SU-DHL-6 (cell line): Measurements from ENCODE around the gene PIF1.

Source experiments
- H2AFZ ChIP-seq: fragments of 200-600 bp; sonication (generic); 2 replicates; pipeline ENCODE4 v1.6.1; 2014; ENCODE audit warnings: low read depth, mild to moderate bottlenecking, moderate library complexity, mixed read lengths, antibody characterized with exemption, low read length; ENCODE audit not compliant: severe bottlenecking
- H3F3A ChIP-seq: fragments of 200-600 bp; shearing (Covaris generic); 2 replicates; pipeline ENCODE4 v1.6.0; 2016; ENCODE audit warnings: antibody characterized with exemption, mild to moderate bottlenecking; ENCODE audit not compliant: insufficient read depth
- H3K27ac ChIP-seq: fragments of 200-600 bp; sonication (generic); 2 replicates; pipeline ENCODE4 v1.5.1; 2016; ENCODE audit warnings: low read depth, mild to moderate bottlenecking, low read length, moderate library complexity, mixed read lengths
- H3K27me3 ChIP-seq: fragments of 200-600 bp; sonication (generic), shearing (Covaris generic); 2 replicates; pipeline ENCODE4 v1.6.0; 2014; ENCODE audit warnings: mild to moderate bottlenecking, low read length
- H3K36me3 ChIP-seq: fragments of 200-600 bp; sonication (generic); 2 replicates; pipeline ENCODE4 v1.6.1; 2014; ENCODE audit warnings: mild to moderate bottlenecking, low read length, mixed read lengths
- H3K4me2 ChIP-seq: fragments of 300-600, 200-600 bp; shearing (Covaris generic), sonication (generic); 2 replicates; pipeline ENCODE4 v1.6.0; 2014; ENCODE audit warnings: low read length, low read depth, mild to moderate bottlenecking; ENCODE audit not compliant: poor library complexity, severe bottlenecking
- H3K4me3 ChIP-seq: fragments of 200-600 bp; sonication (generic); 2 replicates; pipeline ENCODE4 v1.5.1; 2014; ENCODE audit warnings: antibody characterized with exemption, low read length, mild to moderate bottlenecking, mixed read lengths; ENCODE audit not compliant: insufficient read depth, poor library complexity, severe bottlenecking
- H3K79me2 ChIP-seq: fragments of 200-600 bp; sonication (generic); 2 replicates; pipeline ENCODE4 v1.6.1; 2014; ENCODE audit warnings: mild to moderate bottlenecking, low read length, moderate library complexity; ENCODE audit not compliant: insufficient read depth
- H3K9ac ChIP-seq: fragments of 200-600 bp; sonication (generic); 2 replicates; pipeline ENCODE4 v1.7.0; 2014; ENCODE audit warnings: mild to moderate bottlenecking, low read length
- H3K9me2 ChIP-seq: fragments of 200-600 bp; sonication (generic); replicated peaks from 2 replicates; pipeline ENCODE4 v1.6.1; 2014; ENCODE audit warnings: low read length; ENCODE audit not compliant: insufficient read depth
- H3K9me3 ChIP-seq: fragments of 200-600 bp; sonication (generic); 2 replicates; pipeline ENCODE4 v1.6.1; 2014; ENCODE audit warnings: low read length, mixed read lengths; ENCODE audit not compliant: insufficient read depth
- H4K20me1 ChIP-seq: fragments of 200-600 bp; sonication (generic); 2 replicates; pipeline ENCODE4 v1.6.1; 2014; ENCODE audit warnings: low read depth, mild to moderate bottlenecking, antibody characterized with exemption, low read length, moderate library complexity, mixed read lengths
- CTCF ChIP-seq: fragments of 200-600 bp; sonication (generic); IDR thresholded peaks from one replicate; pipeline ENCODE4 v1.5.1; 2017; ENCODE audit warnings: antibody characterized with exemption, mild to moderate bottlenecking, low read length, moderate library complexity; ENCODE audit not compliant: insufficient read depth, poor library complexity, severe bottlenecking
- EZH2phosphoT487 ChIP-seq: fragments of 200-600 bp; sonication (generic), shearing (Covaris generic); conservative IDR thresholded peaks from 2 replicates; pipeline ENCODE4 v1.6.1; 2018; ENCODE audit warnings: mild to moderate bottlenecking, antibody characterized with exemption, low read length, moderate library complexity, mixed read lengths

Gene PIF1

GRCh38 chr15:64843991-64844390 is 18.5 kb upstream of the PIF1 start:
- Histone ChIP-seq H3K9ac (no peak overlapping the region), H3K9me3 (no peaks in the 10 kb centered on the region), H4K20me1 (no peaks in the 10 kb centered on the region), H3K36me3 (no peaks in the 10 kb centered on the region), H2AFZ (no peak overlapping the region), H3K79me2 (peaks cover 23% of the 10 kb centered on the region), H3K27ac (no peak overlapping the region), H3K4me2 (no peak overlapping the region), H3K27me3 (no peaks in the 10 kb centered on the region), H3F3A (peaks cover 10% of the 10 kb centered on the region; the same call in 1 of the 2 replicates), H3K4me3 (no peak overlapping the region), H3K9me2 (no peaks in the 10 kb centered on the region)
- TF ChIP-seq EZH2phosphoT487 (no peak), CTCF (no peak)

GRCh38 chr15:64842986-64843561 is 17.6 kb upstream of the PIF1 start:
- Histone ChIP-seq H3K4me3 (peak overlapping the region; percentile 94), H3F3A (peaks cover 10% of the 10 kb centered on the region; the same call in 1 of the 2 replicates), H4K20me1 (no peaks in the 10 kb centered on the region), H2AFZ (no peak overlapping the region), H3K9me3 (no peaks in the 10 kb centered on the region), H3K27me3 (no peaks in the 10 kb centered on the region), H3K4me2 (peak overlapping the region; percentile 94), H3K79me2 (peaks cover 23% of the 10 kb centered on the region), H3K27ac (no peak overlapping the region), H3K9me2 (no peaks in the 10 kb centered on the region), H3K36me3 (no peaks in the 10 kb centered on the region), H3K9ac (peak overlapping the region; percentile 94)
- TF ChIP-seq CTCF (no peak), EZH2phosphoT487 (no peak)

- no peaks in the 10 kb centered on the region for H3K9me3 ChIP-seq
- peak overlapping the region; percentile 94 for H3K9ac ChIP-seq
- H3K4me2 ChIP-seq = peak overlapping the region; percentile 94
- H3K9me2 ChIP-seq = no peaks in the 10 kb centered on the region
- peaks cover 23% of the 10 kb centered on the region for H3K79me2 ChIP-seq
- no peak overlapping the region for H3K27ac ChIP-seq
- no peaks in the 10 kb centered on the region for H4K20me1 ChIP-seq
- no peaks in the 10 kb centered on the region for H3K36me3 ChIP-seq
- peak overlapping the region; percentile 94 for H3K4me3 ChIP-seq
- no peaks in the 10 kb centered on the region for H3K27me3 ChIP-seq
- H3F3A ChIP-seq = peaks cover 10% of the 10 kb centered on the region; the same call in 1 of the 2 replicates
- TF ChIP-seq EZH2phosphoT487 = no peak
- H2AFZ ChIP-seq = peak overlapping the region; percentile 36
These were observed 16.9 kb upstream of the PIF1 start for GRCh38 chr15:64842096-64842939.
